ENCODE data around the gene CYP1A2.
"Not testable (repeated sequence)": the region's sequence is repeated elsewhere in the genome, so short reads cannot be mapped to it uniquely, and the experiment has no call there.

CYP1A2 gene

DNA sequence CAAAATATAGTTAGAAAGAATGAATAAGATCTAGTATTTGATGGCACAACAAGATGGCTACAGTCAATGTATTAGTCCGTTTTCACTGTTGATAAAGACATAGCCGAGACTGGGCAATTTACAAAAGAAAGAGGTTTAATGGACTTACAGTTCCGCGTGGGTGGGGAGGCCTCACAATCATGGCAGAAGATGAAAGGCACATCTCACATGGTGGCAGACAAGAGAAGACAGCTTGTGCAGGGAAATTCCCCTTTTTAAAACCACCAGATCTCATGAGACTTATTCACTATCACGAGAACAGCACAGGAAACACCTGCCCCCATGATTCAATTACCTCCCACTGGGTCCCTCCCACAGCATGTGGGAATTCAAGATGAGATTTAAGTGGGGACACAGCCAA is 10.4 kb upstream of the CYP1A2 start:
- DNase-seq (ENCODE audit: low spot score) = not testable (repeated sequence)

DNA sequence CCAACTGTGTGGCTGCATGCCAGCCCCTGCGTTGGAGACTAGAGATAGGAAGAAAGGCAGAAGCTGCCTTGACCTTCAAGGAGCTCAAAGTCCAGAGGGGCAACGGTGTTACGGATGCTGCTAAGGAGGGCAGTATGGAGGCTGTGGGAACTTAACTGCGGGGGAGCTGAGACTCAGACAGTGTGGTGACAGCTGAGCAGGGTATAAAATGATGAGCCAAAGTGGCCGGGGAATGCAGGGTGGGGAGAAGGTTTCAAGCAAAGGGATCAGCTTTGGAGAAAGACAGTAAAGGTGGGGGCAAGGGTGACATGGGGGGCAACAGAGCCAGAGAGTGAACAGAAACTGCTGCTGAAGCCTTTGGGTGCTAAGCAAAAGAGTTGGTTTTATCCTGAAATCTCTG is 6.2 kb upstream of the CYP1A2 start:
- no peak for DNase-seq (ENCODE audit: low spot score)

DNA sequence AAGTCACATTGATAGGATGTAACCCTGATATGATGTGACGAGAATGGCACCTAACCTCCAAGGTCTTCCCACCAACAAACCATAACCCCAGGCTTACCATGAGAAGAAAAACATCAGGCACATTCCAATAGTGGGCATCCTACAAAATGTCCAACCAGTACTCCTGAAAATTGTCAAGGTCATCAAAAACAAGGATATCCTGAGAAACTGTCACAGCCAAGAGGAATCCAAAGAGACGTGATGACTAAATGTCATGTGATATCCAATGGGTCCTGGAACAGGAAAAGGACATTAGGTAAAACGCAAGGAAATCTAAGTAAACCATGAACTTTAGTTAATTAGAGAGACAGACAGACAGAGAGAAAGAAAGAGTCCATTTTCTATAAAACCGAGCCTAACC is 2.3 kb upstream of the CYP1A2 start:
- DNase-seq (ENCODE audit: low spot score) = no peak

DNA sequence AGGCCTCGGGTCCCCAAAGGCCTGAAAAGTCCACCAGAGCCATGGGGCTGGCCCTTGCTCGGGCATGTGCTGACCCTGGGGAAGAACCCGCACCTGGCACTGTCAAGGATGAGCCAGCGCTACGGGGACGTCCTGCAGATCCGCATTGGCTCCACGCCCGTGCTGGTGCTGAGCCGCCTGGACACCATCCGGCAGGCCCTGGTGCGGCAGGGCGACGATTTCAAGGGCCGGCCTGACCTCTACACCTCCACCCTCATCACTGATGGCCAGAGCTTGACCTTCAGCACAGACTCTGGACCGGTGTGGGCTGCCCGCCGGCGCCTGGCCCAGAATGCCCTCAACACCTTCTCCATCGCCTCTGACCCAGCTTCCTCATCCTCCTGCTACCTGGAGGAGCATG is 1.2 kb downstream of the CYP1A2 start:
- DNase-seq (ENCODE audit: low spot score) = no peak

DNA sequence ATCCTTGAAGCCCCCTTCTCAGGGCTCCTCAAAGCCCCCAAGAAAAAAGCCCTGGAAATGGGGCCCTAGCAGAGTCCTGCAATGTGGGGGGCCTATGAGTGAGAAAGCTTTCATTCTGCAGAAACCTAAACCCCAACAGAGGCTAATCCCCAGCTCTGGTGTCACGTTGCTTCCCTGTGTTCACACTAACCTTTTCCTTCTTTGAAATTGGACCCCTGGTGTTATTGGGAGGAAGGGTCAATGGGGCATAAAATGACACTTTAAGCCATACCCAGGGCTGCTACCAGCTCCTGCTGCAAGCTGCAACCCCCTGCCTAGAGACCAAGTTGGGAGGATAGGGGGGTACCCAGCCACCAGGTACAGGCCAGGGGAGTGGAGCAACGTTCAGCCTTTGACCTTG is 2.1 kb downstream of the CYP1A2 start:
- no peak for DNase-seq (ENCODE audit: low spot score)

DNA sequence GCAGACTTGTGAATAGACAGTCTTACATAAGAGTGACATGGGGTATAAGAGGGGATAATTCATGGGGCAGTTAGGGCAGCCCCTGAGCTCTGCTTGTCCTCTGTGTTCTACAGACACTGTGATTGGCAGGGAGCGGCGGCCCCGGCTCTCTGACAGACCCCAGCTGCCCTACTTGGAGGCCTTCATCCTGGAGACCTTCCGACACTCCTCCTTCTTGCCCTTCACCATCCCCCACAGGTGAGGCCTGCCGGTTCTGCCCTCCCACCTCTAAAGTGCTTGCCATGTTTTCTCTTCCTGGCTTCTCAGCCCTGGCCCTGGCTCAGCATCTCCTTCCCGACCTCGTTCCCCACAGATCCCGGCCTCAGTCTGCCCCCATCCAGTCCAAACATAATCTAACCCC is 3.4 kb downstream of the CYP1A2 start:
- DNase-seq (ENCODE audit: low spot score) = no peak

DNA sequence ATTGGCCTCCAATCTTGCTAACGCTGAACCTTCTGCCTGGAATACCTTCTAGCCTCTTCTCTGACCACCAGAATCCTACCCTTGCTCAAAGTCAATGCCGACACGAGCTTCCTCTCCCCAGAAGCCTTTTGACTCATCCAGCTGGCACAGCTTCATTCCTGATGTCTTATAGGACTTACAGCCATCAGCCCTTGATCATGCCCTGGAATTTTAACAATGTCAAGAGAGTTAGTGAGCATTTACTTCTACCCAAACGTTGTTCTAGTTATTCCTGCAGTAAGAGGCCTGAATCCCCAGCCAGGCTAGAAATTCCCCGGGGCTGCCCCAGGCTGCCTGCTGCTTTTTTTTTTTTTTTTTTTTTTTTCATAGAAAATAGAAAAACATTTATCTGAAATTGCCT is 3.9 kb downstream of the CYP1A2 start:
- no peak for DNase-seq (ENCODE audit: low spot score)

DNA sequence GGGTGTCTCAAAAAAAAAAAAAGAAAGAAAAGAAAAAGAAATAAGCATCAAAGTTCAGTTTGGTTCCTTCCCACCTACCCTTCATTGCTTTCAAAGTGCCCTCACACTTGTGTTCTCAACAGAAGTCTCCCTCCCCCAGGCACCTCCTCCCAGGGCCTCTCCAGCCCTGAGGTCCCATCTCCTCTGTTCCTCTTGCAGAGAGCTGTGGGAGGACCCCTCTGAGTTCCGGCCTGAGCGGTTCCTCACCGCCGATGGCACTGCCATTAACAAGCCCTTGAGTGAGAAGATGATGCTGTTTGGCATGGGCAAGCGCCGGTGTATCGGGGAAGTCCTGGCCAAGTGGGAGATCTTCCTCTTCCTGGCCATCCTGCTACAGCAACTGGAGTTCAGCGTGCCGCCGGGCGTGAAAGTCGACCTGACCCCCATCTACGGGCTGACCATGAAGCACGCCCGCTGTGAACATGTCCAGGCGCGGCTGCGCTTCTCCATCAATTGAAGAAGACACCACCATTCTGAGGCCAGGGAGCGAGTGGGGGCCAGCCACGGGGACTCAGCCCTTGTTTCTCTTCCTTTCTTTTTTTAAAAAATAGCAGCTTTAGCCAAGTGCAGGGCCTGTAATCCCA is 6.1 kb downstream of the CYP1A2 start:
- no peak for DNase-seq (ENCODE audit: low spot score)

DNA sequence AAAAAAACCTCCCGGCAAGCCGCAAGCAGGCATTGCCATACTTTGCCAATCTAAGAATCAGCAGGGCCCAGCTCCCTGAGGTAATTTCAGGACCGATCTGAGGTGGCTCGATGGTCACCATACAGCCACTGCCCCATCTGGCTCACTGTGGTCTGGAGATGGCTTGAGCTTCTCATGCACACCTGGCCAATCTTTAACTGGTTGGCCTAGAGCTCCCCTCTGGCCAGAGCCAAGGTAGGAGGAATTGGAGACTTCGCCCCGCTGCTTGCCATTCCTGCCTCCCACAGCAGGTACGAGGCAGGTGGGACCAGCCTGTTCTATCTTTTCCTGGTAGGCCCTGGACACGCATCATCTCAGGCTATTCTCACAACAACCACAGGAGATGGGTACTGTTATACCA is 10.1 kb downstream of the CYP1A2 start:
- no peak for DNase-seq (ENCODE audit: low spot score)

DNA sequence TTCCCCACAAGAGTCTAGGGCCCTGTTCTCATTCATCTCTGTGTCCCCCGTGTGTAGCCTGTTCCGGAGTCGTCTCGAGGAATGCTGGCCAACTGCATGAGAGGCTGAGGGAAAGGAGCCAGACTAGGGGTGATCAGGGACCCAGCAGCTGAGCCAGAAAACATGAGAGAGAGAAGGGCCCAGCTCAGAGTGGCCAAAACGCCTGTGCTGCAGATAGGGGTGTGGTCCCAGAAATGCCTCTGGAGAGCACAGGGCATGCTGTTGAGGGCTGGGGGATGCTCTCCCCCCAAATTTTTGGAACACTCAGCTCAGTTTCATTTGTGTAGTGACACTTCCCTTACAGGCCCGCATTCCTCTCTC is 14.1 kb downstream of the CYP1A2 start:
- no peak for DNase-seq (ENCODE audit: low spot score)

DNA sequence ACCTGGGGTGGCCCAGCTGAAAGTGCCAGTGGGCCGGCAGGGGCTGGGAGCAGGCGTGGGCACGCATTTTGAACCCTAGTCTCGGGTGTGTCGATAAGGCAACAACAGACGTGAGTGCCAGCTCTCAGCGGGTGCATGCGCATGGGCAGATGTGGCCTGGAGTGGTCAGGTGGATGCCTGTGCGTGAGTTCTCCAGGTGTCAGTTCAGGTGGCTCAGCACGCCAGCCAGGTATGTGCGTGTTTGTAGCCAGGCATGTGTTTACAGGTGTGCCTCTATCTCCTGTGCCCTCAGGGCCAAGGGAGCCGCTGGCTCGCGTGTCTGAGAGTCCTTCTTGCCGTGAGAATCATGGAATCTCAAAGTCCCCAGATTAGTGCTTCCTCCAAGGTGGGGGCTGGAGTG is 14.8 kb downstream of the CYP1A2 start:
- DNase-seq (ENCODE audit: low spot score) = no peak

DNA sequence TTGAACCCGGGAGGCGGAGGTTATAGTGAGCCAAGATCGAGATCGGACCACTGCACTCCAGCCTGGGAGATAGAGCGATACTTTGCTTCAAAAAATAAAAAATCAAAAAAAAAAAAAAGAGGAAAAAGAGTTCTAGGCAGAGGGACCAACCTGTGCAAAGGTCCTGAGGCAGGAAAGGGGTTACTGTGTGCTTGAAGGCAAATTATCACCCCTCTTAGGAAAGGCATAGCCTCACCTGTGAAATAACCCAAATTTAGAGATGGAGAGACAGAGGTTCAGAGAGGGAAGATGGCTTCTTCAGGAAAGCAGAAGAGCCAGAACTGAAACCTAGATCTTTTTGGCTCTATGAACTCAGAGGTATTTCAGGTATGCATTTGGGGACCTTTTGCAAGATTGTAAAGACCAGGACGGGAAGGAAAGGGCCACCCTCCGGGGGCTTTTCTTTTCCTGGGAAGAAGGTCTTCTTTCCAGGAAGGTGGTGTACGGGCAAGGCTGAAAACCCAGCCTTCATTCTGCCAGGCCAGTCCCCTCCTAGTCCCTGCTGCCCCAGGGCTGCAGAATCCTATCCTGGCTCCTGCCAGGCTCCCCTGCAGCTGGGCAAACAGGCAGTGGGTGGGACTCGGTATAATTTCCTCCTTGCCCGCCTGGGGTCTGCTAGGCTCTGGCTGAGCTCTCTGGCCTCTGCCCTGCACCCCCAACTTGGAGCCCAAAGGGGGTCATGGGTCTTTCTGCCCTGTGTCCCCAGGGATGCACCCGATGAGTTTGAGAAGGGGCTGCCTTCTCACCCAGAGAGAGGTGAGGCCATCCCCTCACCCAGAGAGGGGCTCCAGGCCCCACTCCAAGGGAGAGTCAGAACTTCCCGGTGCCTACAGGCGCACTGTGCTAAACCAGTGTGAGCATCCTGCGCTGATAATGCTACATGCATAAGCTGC is 18.8 kb downstream of the CYP1A2 start:
- DNase-seq (ENCODE audit: low spot score) = no peak

DNA sequence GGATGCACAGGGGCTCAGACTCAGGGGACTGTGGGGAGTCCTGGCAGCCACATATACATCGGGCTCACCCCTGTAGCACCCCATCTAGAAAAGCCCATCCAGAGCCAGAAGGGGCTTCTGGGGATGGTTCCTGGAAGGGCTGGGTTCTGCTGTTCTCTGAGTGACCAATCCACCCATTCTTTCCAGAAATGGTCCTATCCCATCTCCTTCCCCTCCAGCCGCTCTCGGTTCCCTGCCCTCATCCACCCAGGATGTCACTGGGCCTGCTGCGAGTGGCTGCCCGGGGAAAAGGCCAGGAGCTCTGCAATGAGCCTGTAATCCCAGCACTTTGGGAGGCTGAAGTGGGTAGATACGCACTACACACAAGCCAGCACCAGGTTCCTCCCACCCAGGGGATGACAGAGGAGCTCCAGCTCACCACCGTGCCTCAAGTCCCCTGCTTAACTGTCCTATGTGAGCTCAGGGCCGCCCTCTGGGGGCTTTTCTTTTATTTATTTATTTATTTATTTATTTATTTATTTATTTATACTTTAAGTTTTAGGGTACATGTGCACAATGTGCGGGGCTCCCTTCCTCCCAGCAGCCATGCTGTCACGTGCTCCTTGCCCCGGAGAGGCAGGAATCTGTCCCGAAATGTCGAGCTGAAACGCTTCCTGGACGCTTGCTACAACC is 19.6 kb downstream of the CYP1A2 start:
- no peak for DNase-seq (ENCODE audit: low spot score)

DNA sequence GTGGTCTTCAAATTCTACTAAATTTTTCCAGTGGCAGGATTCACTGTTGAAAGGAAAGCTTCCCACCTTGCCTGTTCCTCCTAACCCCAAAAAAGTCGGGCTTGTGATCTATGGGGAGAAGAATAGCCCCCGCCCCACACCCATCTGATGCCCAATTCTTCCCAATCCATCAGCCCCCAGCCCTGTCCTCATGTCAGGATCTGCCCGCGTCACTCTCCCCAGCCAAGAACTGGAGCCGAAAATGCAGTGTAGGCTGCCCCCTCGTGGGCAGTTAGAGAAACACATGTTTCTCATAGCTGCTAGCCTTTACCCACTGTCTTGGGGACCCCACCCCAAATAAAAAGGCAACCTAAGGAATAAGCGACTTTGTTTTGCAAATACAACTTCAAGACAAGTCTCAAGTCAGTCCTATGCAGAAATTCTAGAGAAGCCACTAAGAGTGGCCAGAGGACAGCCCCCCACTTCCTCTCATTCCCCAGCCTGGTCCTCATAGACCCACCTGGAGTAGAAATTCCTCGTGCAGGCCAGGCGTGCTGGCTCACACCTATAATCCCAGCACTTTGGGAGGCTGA is 20.2 kb downstream of the CYP1A2 start:
- peak; percentile 65 for DNase-seq (ENCODE audit: low spot score)

DNA sequence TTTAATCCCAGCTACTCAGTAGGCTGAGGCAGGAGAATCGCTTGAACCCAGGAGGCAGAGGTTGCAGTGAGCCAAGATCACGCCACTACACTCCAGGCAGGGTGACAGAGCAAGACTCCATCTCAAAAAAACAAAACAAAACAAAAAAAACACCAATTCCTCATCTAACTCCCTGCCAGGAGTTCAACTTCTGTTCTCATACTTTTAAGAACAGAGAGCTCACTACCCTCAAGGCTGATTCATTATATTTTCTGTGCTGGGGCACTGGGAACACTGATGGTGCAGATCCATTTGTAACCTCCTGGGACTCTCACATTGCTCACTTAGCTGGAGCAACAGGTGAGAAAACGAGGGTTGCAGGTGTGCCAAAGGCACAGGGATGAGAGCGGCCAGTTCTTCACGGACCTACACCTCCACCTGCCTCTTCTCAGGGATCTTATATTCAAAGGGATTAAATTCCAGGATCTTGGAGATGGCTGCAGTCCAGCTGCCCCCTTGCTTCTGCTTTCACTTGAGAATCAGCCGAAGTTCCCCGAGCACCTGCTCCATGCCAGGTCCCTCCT is 20.9 kb downstream of the CYP1A2 start:
- no peak for DNase-seq (ENCODE audit: low spot score)

DNA sequence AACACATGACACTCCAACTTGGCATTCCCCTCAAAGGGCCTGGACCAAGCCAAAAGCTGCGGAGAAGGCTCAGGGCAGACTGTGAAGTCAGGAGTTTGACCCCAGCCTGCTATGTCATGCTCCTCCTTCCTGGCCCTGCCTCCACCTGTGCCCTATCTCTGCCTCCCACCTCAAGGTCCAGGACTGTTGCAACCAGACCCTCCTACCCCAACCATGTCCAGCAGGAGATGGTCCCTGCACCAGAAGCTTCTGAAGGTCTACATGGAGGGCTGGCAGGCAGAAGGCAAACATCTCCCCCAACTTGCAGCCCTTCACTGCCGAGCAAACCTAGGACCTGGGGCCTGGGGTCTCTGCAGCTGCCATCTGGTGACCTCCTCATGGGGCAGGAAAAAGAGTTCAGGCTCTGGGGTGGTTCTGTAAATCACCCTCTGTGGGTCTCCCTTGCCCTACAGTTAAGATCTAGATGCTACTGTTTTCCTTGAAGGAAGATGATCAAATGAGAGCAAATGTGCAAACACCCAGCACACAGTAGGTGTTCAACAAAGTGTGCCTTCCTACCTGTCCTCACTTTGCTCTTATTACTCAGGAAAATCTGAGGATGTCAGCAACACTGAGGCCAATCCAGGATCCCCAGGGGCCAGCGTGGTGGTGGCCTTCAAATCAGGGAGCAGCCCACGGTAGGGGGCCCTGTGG is 21.7 kb downstream of the CYP1A2 start:
- DNase-seq (ENCODE audit: low spot score) = no peak

DNA sequence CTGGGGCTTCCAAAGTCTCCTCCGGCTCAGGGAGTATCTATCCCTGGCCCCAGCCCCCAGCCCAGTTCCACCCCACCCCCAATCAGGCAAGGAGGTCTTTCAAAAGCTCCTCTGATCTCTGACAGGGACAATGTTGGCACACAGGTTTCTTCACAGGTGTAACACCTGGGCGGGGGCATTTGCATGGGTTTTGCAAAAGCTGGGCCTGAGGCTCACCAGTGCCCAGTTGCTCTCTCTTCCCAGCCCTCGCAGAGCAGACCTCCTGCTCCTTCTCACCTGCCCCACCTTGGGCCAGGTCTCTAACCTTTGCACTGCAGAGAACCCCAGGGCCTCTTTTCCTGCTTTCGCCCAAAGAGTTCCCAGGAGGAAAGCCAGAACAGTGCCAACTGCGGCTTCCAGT is 24.7 kb downstream of the CYP1A2 start:
- DNase-seq (ENCODE audit: low spot score) = no peak

DNA sequence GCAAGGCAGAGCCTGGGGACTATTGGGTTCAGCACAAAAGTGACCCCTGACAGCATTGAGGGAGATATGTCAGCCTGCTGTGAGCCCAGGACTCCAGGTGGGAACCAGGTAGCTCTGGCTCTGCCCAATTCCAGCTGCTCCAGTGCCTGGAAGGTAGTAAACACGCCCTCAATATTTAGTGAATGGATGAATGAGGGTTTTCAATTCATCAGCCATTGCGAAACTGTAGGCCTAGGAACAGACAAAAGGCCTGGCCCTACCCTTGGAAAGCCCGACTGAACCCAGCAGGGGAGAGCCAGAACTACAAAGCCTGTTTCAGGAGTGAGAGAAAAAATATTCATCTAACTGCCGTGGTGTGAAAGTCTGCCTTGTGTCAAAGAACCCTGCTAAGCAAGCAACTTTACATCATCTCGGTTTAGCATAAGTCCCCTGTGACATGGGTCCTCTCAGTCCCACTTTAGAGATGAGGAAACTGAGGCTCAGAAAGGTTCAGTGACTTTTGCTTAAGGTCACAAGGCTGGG is 25.1 kb downstream of the CYP1A2 start:
- DNase-seq (ENCODE audit: low spot score) = no peak

DNA sequence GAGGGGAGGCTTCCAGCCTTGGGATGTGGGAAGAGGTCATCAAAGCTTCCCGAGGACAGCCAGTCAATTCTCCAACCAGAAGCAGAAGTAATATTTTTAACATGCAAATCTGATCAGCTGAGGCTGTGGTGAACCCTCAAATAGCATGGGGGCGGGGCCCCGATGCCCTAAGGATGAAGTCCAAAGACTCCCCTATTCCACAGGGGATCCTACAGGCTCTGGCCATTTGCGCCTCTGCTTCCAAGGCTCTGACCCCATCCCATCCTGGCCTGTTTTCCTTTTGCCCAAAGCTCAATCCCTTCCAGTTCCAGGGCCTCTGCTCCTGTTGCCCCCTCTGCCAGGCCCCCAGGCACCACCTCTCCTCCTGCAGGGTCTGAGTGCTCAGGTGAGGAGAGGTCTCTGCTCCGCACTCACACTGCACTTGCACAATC is 26.5 kb downstream of the CYP1A2 start:
- no peak for DNase-seq (ENCODE audit: low spot score)

DNA sequence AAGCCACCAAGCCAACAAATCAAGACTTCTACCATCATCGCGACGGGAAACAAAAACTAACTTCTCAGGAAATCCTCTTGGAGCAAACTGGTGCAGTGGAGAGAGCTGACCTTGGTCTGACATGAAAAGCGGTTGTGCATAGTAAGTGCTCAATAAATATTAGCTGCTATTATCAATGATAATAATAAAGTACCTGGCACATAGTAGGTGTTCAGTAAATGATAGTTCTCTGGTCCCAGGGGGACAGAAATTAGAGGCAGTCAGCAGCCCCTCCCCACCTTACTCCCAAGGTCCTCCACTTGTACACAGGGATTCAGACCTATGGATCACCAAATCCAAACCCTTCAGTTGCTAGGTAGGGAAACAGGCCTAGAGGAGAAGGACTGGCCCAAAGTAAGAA is 27.2 kb downstream of the CYP1A2 start:
- no peak for DNase-seq (ENCODE audit: low spot score)

Measured in CD4-positive, alpha-beta T cell treated with Interleukin-6 at 100 ng/mL for 8 hours (primary cell).